NCI-H1092 (cell line): Measurements from ENCODE around the gene GALNS.

Experiments used
- DNase-seq: peaks from one replicate; lab custom pipeline; 2025; lab: John Stamatoyannopoulos, UW

GALNS gene

DNA sequence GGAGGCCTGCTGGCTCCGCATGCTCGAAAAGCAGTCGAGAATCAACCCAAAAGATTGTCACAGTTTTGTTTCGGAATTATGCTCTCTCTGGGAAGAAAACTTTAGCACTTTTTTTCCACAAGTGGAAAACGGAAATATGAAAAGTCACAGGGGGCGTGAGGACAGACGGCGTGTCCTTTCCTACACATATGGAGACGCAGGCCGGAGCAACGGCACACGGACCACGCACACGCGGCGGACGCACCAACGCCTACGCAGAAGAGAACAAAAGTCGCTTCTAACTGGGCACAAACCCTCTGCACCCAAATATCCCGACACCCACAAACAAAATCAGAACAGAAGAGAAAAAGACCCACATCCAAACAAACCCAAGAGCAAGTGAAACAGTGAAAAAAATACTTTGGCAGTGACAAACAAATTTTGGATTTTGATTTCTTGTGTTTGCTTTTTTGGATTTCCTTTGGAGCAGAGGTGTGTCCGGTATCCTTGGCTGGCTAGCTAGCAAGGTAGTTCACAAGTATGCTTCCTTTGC is 19.0 kb upstream of the GALNS start:
- DNase-seq, result no peak

DNA sequence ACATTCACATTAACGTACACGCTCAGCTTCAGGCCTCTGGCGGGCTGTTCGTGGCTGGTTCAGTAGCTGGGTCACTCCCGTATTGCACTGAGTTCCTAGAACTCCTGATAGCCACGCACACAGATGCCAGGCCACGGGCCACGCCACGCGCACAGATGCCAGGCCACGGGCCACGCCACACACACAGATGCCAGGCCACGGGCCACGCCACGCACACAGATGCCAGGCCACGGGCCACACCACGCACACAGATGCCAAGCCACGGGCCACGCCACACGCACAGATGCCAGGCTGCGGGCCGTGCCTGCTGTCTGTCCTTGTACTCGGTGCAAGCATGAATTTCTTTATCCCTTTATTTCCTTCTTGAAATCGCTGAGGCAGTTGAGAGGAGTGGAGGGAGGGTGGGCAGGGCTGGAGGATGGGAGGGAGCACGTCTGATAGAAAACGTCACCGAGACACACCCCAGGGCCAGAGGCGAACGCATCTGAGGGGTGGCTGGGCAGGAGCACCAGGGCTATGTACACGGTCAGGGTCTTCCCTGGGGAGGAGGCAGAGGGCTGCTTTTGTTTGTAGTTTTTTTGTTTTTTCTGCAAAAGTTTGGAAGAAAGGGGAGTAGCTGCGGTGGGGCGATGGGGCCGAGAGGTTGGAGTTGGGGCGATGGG is 18.3 kb upstream of the GALNS start:
- no peak for DNase-seq

DNA sequence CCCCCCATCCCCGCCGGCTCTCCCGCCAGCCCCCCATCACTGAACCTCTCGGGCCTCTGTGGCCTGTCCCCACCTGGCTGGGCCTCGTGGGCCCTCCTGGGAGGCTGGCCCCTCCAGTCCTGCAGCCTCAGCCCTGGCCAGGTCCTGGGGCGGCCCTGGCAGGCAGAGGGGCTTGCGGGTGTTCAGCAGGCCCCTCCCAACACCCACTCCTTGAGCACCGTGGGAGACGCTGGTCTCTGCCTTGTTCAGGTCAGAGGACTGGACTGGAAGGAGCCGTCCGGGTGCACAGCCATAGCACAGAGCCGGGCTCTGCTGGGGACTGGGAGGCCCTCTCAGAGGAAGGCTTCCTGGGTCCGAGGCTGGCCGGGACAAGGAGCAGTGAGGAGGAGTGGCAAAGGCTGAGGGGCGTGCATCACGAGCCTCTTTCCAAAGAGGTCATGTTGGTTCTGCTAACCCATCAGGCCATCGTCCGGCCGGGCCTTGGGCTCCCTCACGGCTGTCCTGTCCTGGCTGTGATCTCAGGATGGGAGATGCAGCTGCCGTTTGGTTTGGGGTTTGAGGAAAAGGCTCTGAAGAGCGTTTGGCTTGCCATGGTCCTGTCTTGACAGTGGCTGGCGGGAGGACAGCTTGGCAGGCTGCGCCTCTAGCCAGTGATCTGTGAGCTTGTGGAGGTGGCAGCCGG is 16.0 kb upstream of the GALNS start:
- no peak for DNase-seq

DNA sequence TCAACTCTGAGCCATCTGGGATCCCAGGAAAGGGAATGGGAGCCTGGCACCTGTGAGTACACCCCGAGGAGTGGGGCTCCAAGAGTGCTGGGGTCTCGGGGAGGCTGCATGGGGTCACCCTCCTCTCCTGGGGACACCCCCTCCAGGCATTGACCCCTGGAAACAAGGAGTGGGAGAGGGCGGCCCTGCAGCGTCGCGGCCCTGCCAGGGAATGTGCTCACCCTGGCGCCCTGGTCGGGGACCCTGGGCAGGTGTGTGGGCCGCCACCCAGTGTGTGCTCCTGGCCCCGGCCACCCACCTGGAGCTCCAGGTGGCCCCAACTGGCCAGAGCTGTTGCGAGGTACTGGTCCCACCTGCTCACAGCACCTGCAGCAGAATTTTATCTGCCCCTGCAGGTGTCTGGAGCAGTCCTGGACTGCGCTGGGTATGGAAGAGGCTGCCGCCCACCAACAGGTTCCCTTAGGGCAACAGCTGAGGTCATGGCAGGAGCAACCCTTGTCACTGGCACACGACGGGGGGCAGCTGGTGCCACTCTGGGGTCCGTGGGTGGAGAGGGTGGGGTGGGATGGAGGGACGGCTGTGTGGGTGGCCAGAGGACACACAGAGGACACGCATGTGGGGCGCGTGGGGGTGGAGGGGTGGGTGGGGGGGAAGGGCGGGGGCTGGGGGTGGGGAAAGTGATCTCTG is 15.1 kb upstream of the GALNS start:
- DNase-seq, result no peak

DNA sequence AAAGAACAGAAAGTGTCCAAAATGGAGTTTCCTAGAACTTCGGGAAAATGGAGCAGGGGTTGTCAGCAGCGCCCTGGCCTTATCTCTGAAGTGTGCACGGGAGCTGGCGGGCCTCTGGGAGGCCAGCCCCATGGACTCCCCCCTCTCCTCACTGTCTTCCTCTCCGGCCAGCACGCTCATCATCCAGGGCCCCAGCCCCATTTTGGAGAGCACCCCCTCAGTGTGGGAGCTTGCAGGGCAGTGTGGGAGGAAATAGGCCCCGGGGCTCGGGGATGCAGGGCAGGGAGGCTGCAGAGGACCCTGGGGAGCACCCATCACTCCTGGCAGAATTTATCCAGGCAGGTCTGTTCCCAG is 14.6 kb upstream of the GALNS start:
- DNase-seq, result no peak

DNA sequence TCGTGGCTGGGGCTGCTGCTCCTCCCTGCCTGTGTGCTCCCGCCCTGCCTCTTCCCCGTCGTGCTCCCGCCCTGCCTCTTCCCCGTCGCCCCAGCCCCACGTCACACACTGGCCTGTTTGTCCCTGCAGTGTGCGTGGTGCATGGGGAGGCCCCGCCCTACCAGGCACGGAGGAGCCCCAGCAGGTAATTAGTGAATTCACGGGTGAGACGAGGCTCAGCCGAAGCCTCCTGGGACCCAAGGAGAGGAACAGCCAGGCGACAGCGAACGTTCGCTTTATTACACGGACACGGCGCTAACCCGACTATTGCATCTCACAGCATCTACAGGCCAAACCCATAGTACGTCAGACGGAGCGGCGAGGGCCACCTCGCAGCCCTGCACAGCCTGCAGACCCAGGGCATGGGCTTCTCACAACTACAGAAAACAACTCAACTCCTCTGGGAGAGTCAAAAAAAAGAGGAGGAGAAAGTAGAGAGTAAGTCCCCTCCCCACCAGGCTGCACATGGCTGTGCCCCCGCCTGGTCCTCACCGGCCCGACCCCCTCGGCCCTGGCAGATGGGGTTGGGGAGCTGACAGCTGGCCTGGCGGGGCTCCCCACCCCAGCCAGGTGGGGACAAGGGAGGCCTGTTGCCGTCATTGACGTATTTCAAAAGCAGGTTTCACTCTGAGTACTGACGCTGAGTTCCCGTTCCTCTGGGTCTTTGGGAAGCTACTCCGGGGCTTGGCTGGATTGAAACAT is 14.0 kb upstream of the GALNS start:
- no peak for DNase-seq

DNA sequence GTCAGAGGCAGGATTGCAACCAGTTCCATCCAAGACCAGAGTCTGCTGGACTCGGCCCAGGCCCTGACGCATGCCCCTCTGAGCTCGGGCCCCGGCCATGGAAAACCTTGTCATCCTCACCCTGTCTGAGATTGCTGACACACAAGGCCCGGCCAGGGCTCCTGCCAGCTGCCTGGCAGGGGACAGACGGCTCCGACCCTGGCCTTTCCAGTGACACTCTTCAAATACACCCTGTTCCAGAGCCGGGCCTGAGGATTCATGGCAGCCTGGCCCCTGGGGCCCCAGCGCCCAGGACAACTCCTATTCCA is 12.9 kb upstream of the GALNS start:
- DNase-seq, result no peak

DNA sequence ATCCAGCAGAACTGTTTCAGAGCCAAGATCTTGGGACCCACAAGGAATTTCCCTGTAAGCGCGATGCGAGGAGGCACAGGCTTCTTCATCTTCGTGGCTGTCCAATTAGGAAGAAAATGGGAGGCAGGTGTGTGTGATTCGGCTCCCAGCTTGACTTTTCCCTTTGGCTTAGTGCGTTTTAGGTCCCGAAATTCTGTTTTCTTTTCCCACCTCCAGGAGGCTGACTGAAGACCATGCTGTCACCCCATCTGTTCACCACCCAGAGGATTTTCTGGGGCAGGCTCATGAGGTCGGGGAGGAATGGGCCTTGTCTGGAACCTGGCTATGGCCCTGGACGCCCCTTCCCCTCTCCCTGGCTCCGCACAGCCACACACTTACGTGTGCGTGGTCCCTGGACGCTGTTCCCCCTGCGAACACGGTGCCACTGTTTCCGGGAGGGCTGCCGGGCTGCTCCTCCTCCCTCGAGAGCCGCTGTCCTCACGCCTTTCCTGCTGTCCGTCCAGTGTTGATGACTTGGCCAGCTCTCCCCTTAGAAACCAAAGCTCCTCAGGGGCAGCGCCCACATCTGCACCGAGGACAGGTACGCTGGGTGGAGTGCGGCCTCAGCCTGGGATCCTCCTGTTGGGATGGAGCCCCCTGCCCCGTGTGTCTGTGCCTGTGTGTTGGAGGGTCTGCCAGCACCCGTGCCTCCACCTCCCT is 12.4 kb upstream of the GALNS start:
- no peak for DNase-seq

DNA sequence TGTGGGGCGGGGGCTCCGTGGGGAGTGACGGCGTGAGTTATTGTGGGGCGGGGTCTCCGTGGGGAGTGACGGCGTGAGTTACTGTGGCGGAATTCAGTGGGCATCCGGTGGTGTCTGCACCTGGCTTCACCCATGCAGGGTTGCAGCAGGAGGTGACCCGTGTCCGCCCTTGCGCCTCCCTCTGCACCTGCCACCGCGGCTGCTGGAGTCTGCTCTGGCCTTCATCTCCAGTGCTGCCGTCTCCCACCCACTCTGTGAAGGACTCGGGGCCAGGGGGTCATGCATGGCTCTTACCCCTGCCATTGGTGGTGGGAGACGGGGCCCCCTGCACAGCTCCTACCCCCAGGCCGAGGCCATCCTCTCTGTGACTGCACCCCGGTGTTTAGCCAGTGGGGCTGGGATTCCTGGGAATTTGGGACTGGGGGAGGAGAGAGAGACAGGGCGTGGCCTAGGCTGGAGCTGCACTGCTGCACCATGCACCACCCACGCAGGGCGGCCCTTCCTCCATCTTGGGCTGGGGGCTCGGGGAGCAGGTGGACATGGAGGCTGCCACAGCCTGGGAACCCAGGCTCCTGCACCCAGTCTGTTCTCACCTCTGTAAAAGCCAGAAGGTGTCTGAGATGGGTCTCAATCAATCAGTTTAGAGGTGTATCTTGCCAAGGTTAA is 11.0 kb upstream of the GALNS start:
- no peak for DNase-seq

DNA sequence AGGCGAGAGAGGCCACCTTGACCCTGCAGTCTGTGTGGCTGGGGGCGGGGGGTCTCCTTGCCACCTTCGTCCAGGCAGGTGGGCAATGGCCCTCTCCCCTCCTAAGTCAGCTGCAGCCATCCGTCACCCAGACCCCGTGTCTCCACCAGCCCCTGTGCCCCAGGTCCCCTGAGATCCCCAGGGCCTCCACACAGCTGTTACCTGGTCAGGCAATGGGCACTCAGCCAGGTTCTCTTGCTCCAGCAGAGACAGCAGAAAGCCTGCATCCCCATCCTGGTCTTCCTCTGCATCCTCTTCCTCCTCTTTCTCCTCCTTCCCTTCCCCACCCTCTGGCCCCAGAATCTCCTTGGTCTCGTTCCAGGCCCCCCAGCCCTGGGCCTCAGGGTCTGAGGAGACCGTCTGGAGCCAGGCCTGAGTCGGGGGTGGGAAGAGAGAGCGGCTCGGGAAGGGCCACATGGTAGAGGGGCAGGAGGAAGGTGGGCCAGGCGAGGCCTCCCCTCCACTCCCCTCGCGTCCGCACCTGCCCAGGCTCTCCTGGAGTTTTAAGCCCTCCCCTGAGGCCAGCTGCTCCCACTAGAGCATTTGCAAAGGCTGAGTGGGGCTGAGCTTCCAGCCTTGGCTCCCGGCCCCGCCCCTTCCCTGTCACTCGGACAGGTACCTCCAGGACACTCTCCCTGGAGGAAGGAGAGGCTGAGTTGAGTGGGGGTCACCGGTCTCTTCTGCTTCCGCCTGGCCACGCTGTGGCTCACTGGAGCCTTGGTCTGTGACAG is 9.6 kb upstream of the GALNS start, which contains the start of gene PABPN1L:
PABPN1L (minus strand) TSS at position 510 of the 770 bp plus-strand sequence; CDS start at position 456, 54 bp downstream.
- DNase-seq, result peak; percentile 15

DNA sequence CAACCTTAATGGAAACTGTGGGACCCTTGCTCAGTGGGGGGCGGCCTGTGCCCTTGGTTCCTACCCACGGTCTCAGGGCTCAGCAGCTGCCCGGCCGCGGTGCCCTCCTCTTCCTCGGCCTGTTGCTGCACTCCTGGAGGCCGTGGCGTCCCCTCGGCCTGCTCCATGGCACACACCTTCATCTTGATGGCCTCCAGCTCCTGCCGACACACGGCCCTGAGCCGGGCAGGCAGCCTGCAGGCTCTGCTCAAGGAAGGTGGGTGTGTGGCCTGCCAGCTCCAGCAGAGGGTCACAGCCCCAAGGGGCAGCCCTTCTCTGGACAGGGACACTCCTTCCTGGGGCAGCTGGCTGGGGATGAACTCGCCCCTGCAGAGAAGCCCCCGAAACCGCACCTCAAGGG is 9.0 kb upstream of the GALNS start:
- no peak for DNase-seq

DNA sequence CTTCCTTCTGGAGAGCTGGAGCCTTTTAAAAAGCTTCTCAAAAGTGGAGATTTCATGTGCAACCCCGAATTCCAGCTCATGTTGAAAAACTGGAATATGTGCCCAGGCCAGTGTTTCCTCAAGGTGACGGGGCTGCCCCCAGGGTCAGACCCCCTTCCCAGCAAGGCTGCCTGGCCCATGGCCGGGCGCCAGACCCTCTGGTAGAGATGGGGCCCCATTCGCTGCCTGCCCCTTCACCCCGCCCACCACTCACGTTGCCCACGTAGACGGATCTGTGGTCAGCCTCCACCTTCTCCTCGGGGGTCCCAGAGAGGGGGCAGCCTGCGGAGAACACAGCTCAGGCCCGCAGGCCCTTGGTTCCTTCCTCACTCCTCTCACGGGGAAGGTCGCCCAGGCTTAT is 8.6 kb upstream of the GALNS start:
- DNase-seq, result no peak

DNA sequence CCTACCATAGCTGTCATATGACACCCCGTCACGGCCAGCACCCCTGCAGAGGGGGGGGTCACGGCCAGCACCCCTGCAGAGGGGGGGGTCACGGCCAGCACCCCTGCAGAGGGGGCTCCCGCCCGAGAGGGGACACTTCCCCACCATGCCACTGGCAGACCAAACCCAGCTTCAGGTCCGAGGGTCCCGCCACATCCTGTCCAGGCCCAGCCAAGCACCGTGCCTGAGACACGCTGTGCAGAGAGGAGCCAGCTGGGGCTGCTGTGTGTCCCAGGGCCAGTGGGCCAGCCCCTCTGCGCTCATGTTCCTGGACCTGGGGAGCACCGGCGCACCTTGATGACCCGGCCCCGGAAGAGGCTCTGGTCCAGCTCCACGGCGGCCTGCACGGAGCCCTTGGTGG is 7.8 kb upstream of the GALNS start:
- no peak for DNase-seq

DNA sequence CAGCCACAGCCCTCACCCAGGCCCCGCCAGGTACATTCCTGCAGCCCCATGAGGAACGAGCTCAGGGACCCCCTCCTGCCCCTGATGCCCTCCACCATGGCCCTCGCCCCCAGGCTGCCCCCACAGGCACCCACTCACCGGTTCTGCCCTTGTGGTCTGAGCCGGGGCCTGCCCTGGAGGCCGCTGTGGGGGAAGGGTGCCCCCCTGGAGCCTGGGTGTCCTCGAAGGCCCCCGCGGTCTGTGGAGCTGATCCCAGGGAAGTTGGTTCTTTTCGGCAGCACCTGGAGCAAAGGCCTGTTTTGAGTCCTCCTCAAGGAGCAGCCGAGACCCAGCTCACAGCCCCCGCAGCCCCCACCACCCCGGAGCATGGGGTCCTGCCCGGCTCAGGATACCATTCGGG is 7.4 kb upstream of the GALNS start:
- DNase-seq, result no peak

DNA sequence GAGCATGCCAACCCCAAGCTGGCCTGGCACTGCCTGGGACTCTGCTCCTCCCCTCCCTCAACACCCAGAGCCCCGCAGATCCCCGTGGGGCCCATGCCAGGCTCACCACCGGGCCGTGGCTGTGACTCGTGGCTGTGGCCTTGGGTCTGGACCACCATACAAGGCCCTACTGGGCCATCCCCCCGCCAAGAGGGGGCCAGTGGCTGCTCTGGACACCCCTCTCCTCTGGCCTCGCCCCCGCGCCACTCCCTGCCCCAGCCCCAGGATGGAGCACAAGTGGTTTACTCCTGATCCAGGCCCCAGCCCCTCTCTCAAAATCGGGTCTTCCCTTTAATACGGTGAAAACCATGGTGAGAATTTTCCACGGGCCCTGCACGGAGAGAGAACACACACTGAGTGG is 6.7 kb upstream of the GALNS start:
- no peak for DNase-seq

DNA sequence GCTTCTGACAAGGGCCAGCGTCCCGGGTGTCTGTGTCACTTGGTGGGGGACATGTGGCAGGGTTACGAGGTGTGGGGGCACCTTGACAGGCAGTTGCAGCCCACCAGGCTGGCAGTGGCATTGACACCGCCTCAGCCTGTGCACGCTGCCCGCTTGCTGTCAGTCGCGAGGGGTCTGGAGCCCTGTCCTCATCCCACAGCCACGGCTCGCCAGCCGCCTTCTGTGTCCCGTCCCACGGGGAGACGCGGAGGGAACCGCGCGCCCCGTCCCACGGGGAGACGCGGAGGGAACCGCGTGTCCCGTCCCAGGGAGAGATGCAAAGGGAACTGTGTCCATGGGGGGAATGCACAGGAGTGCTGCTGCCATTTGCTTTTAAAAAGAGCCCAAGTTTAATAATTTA is 6.2 kb upstream of the GALNS start:
- DNase-seq, result no peak

DNA sequence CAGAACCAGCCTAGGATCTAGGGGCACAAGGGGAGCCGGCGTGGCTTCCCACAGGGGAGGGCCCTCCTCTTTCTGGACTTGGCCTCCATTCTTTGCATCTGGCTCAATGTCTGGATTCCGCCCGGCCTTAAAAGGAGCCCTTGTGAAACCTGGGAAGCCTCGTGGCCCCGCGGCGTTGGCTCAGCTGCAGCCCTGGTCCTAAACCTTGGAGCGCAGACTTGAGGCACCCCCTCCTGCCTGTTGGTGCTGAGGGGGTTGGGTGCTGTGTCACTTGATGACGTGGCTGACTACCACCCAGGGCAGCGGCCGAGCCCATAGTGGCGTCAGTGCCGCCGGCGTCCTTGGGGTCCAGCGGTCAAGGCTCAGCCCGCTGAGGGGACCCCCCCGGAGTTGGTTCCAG is 4.6 kb upstream of the GALNS start:
- no peak for DNase-seq

DNA sequence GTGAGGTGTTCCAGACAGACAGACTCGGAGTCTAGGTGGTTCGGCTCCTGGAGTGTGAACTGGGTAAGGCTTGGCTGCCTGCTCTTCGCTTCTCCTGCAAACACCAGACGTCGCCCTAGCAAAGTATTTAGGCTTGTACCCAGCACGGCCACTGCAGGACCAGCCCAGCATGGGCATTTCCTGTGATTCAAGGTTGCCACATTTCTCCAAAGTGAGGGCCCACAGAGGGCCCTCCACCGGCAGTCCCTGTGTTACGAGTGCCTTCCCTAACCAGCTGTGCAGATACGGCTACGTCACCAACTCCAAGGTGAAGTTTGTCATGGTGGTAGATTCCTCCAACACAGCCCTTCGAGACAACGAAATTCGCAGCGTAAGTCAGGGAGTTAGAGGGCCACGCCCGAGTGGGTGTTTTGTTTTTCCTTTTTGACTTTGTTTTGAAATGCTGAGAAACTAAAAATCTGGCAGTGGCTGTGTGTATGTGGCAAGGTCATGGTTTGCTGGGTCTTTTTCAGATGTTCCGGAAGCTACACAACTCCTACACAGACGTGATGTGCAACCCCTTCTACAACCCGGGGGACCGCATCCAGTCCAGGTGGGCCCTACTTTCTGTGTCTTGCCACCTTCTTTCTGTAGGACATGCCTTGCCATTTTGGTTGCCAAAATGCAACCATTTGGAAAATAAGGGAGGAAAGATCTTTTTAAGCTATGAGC is 2.8 kb upstream of the GALNS start:
- DNase-seq, result no peak

DNA sequence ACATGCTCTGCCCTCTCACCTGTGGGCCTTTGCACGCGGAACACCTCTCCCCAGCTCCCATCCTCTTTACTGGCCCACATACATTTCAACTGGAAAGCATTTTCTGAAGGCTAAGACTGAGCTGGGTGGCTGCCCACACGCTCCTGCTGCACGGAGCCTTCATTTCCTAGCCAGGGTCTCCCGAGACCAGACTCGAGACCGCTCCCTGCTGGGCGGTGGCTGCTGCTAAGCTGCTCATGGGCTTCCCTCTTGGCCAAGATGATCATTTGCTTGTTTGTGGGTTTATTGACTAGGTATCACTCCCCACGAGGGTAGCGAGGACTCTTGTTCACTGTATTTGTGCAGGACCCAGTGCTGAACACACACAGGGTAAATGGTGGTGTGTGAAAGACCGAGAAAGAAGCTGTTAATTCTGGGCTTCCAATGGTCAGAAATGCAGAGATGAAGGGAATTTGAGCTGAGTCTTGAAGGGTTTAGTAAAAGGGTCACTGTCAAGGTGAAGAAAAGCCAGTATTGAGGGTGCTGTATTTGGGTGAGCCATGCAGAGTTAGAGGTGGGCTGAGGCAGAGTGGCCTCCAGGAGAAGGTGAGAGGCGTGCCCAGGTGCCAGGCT is 1.1 kb upstream of the GALNS start:
- peak; percentile 61 for DNase-seq
